Caco-2 (cell line): Measurements from ENCODE around the gene TTF1. TPM values are rescaled to one million over a fixed set of nuclear protein-coding genes. Genes with fewer than 3 reads are reported as not detected.

Source experiments
- BruUV-seq: library from RNA; stranded (reverse); fragments of 400-500 nt; replicated peaks from 2 replicates; lab custom pipeline; 2021; lab: Mats Ljungman, UMichigan
- CTCF ChIA-PET: fragments of 300-600 bp; sonication (Branson Sonifier 250); formaldehyde crosslinking; loops from one replicate; lab custom pipeline; 2022; ENCODE audit warnings: antibody characterized with exemption; lab: Charles Lee
- POLR2A ChIA-PET: fragments of 300-600 bp; sonication (Branson Sonifier 250); formaldehyde crosslinking; loops from one replicate; lab custom pipeline; 2022; ENCODE audit warnings: antibody characterized with exemption; lab: Charles Lee
- DNase-seq, 2 experiments: peaks; one replicate each; pipeline versions ENCODE4 v3.0.0 to v3.0.0-alpha.2; 2020 to 2022
- H3K27me3 ChIP-seq: replicated peaks from 2 replicates; pipeline ENCODE4 v1.6.0; 2011; ENCODE audit warnings: low read length; ENCODE audit not compliant: control insufficient read depth, insufficient read depth
- H3K36me3 ChIP-seq: 2 replicates; pipeline ENCODE4 v1.5.1; 2011; ENCODE audit warnings: low read length; ENCODE audit not compliant: control insufficient read depth, insufficient read depth
- H3K4me1 ChIP-seq: fragments of 250-450 bp; sonication (Bioruptor Pico); 2 replicates; pipeline ENCODE4 v1.5.1; 2020; ENCODE audit warnings: mild to moderate bottlenecking
- H3K4me3 ChIP-seq: 2 replicates; pipeline ENCODE4 v1.5.1; 2011; ENCODE audit warnings: low read depth, mild to moderate bottlenecking, control low read depth, low read length
- H3K9me3 ChIP-seq: fragments of 250-450 bp; sonication (Bioruptor Pico); 2 replicates; pipeline ENCODE4 v1.5.1; 2020; ENCODE audit warnings: mild to moderate bottlenecking, moderate library complexity
- H3K27ac Mint-ChIP-seq: one replicate; pipeline ENCODE4 v1.8.0; 2022; ENCODE audit warnings: mixed read lengths; ENCODE audit not compliant: unreplicated experiment
- H3K27me3 Mint-ChIP-seq: one replicate; pipeline ENCODE4 v1.8.0; 2022; ENCODE audit warnings: mixed read lengths; ENCODE audit not compliant: insufficient read depth, unreplicated experiment
- H3K36me3 Mint-ChIP-seq: one replicate; pipeline ENCODE4 v1.8.0; 2022; ENCODE audit warnings: mild to moderate bottlenecking, mixed read lengths; ENCODE audit not compliant: insufficient read depth, unreplicated experiment
- H3K4me1 Mint-ChIP-seq: one replicate; pipeline ENCODE4 v1.8.0; 2022; ENCODE audit warnings: low read depth, mixed read lengths; ENCODE audit not compliant: unreplicated experiment
- H3K4me3 Mint-ChIP-seq: one replicate; pipeline ENCODE4 v1.8.0; 2022; ENCODE audit warnings: mild to moderate bottlenecking, moderate library complexity, mixed read lengths; ENCODE audit not compliant: unreplicated experiment
- H3K9me3 Mint-ChIP-seq: one replicate; pipeline ENCODE4 v1.8.0; 2022; ENCODE audit warnings: mixed read lengths; ENCODE audit not compliant: unreplicated experiment
- CTCF ChIP-seq, 2 experiments: fragments of 200-600 bp in 1 of 2; IDR thresholded peaks; 1 replicate in 1 of 2; 2 replicates in 1 of 2; pipeline versions ENCODE4 v1.5.1 to v1.8.0; 2011 to 2022; ENCODE audit warnings: antibody characterized with exemption in 1 of 2, control low read depth in 1 of 2, inconsistent platforms in 1 of 2, low read depth in 1 of 2, low read length in 1 of 2, mild to moderate bottlenecking in 1 of 2, moderate library complexity in 1 of 2; ENCODE audit not compliant: insufficient read depth in 1 of 2, severe bottlenecking in 1 of 2, unreplicated experiment in 1 of 2
- intact Hi-C: fragments of 100-400 bp; cut with micrococcal nuclease; formaldehyde crosslinking; loops from one replicate; pipeline ENCODE4 v1.10.0; 2022; ENCODE audit not compliant: unreplicated experiment
- total RNA-seq: library from RNA; stranded (reverse); gene quantifications from 2 replicates; pipeline ENCODE4 v1.2.3, GENCODE V29; 2022

The TTF1 gene
- total RNA-seq, 1 experiment from 2014 or later: 11.4 TPM

- H3K4me1 Mint-ChIP-seq: no peaks in the 10 kb centered on the region
- H3K36me3 ChIP-seq: no peaks in the 10 kb centered on the region
- peaks cover 12% of the 10 kb centered on the region for H3K4me1 ChIP-seq
- no peak overlapping the region for H3K27ac Mint-ChIP-seq
- no peak for TF ChIP-seq CTCF (IDR thresholded peaks at IDR 0.05; ENCODE audit: insufficient read depth in 1 of 2, low read depth in 1 of 2, low read length in 1 of 2, severe bottlenecking in 1 of 2, unreplicated experiment in 1 of 2)
- intact Hi-C loops: no loop called here
- no peak overlapping the region for H3K4me3 Mint-ChIP-seq
- no peak for DNase-seq
- ChIA-PET CTCF (no interaction called here), POLR2A (no interaction called here)
- H3K27me3 ChIP-seq: peaks cover 2% of the 10 kb centered on the region; the same call in 1 of the 2 replicates
- H3K27me3 Mint-ChIP-seq: peaks cover 28% of the 10 kb centered on the region
- no TSS peak for BruUV-seq
- no peaks in the 10 kb centered on the region for H3K36me3 Mint-ChIP-seq
- H3K9me3 Mint-ChIP-seq: no peaks in the 10 kb centered on the region
- H3K4me3 ChIP-seq: no peak overlapping the region
- H3K9me3 ChIP-seq: no peaks in the 10 kb centered on the region
Observed at GRCh38 chr9:132415181-132415580, 8.5 kb upstream of the TTF1 start.

- intact Hi-C loops: no loop called here
- H3K4me3 ChIP-seq: no peak overlapping the region
- no peak overlapping the region for H3K27ac Mint-ChIP-seq
- no TSS peak for BruUV-seq
- POLR2A ChIA-PET: no interaction called here
- H3K36me3 Mint-ChIP-seq: no peaks in the 10 kb centered on the region
- H3K36me3 ChIP-seq: no peaks in the 10 kb centered on the region
- no peak overlapping the region for H3K4me3 Mint-ChIP-seq
- TF ChIP-seq CTCF (IDR thresholded peaks at IDR 0.05; ENCODE audit: insufficient read depth in 1 of 2, low read depth in 1 of 2, low read length in 1 of 2, severe bottlenecking in 1 of 2, unreplicated experiment in 1 of 2): no peak
- no peaks in the 10 kb centered on the region for H3K4me1 Mint-ChIP-seq
- peaks cover 2% of the 10 kb centered on the region; the same call in 1 of the 2 replicates for H3K27me3 ChIP-seq
- CTCF ChIA-PET: no interaction called here
- H3K9me3 Mint-ChIP-seq: no peaks in the 10 kb centered on the region
- no peak for DNase-seq
- no peaks in the 10 kb centered on the region for H3K9me3 ChIP-seq
- peaks cover 13% of the 10 kb centered on the region for H3K4me1 ChIP-seq
- peaks cover 28% of the 10 kb centered on the region for H3K27me3 Mint-ChIP-seq
Observed at GRCh38 chr9:132414731-132415130, 8.1 kb upstream of the TTF1 start.

GRCh38 chr9:132413926-132414325, 7.3 kb upstream of the TTF1 start:
- ChIA-PET POLR2A (no interaction called here), CTCF (interaction anchor here (0.6 kb wide), 2 partner anchors 56 to 305 kb away, joined by 3 to 4 read pairs; no protein-coding TSS in a partner anchor)
- Mint-ChIP-seq H3K9me3 (no peaks in the 10 kb centered on the region), H3K27ac (no peak overlapping the region), H3K27me3 (peaks cover 28% of the 10 kb centered on the region), H3K36me3 (no peaks in the 10 kb centered on the region), H3K4me3 (no peak overlapping the region), H3K4me1 (no peaks in the 10 kb centered on the region)
- no peaks in the 10 kb centered on the region for H3K36me3 ChIP-seq
- H3K27me3 ChIP-seq: peaks cover 2% of the 10 kb centered on the region; the same call in 1 of the 2 replicates
- H3K4me3 ChIP-seq: no peak overlapping the region
- intact Hi-C loops: no loop called here
- peaks cover 13% of the 10 kb centered on the region for H3K4me1 ChIP-seq
- no peak for DNase-seq
- no peaks in the 10 kb centered on the region for H3K9me3 ChIP-seq
- no peak for TF ChIP-seq CTCF (IDR thresholded peaks at IDR 0.05; ENCODE audit: insufficient read depth in 1 of 2, low read depth in 1 of 2, low read length in 1 of 2, severe bottlenecking in 1 of 2, unreplicated experiment in 1 of 2)
- no TSS peak for BruUV-seq
